Measurements from ENCODE around the gene ROPN1L.

ROPN1L gene

DNA sequence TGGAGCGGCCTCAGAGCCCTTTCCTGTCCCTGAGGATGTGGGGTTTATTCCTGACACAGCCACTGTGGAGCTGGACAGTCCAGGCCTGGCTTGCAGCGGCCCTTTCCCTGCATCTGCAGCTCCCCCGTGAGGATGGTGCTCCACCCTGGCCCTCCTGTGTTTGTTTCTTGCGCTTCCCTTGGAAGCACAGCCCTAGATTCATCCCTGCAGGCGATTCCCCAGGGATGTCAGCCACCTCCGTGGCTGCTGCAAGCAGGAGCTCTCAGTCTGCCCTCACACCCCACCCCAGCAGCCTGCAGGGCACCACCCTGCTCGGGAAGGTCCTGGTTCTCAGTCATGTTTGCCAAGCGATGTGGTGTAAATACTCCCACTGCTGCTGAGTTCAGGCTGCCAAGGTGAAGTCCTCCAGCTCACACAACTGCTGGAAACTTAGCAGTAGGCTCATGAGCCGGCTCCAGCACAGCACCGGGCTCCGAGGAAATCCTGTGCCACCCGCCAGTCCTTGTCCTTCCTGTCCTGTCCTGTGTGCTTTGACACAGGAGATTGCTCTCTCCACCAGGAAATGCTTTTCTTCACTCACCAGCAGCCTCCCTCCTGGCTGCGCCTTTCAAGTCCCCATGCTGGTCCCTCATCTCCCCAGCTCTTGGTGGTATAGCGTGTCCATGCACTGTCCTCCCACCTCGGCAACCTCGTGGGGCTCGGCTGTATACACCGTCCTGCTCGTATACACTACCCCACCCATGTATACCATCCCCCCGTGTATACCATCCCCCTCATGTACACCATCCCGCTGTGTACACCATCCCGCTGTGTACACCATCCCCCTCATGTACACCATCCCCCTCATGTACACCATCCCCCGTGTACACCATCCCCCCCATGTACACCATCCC lies 16.2 kb downstream of the ROPN1L start:
- peak; percentile 57 for DNase-seq (ENCODE audit: low spot score)

DNA sequence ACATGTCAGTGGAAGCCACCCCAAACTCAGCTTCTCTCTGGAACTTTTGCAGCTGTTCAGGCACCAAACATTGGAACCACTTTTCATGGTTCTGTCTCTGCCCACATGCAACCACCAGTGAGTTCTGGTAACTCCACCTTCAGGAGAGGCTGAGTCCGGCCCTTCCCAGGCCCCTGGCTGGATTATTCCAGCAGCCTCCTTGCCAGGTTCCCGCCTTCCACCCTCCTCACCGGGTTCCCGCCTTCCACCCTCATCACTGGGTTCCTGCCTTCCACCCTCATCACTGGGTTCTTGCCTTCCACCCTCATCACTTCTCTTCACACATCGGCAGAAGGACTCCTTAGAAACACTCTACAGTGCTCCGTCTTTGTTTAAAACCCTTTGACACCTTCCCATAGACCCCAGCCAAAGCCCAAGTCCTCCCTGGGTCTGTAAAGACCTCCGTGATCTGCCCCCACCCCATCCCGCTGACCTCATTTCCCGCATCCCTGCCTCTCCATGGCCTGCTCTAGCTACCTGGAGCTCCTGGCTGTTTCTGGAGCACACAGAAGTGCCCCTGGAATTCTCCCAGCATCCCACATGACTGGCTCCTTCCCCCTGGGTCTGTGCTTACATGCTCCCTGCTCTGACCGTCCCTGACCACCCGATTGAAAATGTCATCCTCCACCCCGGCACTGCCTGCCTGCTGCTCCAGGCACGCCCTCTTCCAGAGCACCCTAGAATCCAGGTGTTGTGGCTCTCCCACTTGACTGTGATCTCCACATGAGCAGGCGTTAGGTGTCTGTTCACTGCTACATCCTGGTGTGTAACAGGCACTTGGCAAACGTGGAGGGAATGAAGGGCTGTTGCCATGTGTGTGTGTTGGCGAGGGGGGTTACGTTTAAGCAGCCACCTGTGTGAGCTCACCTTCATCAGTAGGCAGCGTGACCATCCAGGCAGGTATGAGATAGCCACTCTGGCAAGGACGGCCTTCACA lies 17.7 kb downstream of the ROPN1L start:
- no peak for DNase-seq (ENCODE audit: low spot score)

DNA sequence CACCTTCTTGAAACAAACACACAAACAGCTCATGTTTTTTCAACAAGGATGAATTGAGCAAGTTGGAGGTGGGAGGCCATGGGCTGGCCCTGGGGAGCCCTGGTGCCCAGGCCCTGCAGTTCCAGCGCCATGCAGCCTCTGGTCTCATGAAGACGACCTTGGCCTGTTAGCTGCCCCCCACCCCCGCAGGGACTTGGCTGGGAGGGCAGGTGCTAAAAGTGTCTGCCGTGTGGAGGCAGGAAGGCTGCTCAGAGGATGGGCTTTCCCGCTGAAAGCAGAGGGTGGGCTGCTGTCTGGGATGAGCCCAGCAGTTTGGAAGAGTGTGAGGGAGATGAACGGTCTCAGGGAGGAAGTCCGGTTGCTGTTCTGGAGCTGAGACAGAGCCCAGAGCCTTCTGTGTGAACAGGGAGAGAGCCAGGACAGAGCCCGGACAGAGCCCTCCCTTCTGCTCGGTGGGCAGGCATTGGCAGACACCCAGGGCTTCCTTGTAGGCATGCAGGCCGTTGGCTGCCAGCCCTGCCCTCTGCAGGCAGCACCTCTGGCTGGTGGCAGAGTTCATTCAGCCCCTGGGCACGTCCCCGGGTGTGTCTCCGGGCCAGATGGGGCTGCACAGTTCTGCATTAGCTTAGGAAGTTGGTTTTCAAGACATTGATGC lies 18.7 kb downstream of the ROPN1L start:
- no peak for DNase-seq (ENCODE audit: low spot score)

DNA sequence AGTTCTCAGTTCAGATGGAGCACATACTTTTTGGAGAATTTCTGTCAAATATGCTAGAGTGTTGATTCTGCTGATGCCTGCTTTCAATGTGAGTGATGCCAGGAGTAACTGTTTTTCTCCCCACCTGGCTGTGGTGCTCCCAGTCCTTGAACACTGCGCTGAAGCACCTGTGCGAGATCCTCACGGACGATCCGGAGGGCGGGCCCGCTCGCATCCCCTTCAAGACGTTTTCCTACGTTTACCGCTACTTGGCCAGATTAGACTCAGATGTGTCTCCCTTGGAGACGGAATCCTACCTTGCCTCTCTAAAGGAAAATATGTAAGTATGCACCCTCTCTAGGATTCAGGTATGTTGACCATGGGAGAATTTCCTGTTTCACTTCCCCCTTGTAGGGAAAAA lies 19.4 kb downstream of the ROPN1L start:
- DNase-seq (ENCODE audit: low spot score), result no peak

DNA sequence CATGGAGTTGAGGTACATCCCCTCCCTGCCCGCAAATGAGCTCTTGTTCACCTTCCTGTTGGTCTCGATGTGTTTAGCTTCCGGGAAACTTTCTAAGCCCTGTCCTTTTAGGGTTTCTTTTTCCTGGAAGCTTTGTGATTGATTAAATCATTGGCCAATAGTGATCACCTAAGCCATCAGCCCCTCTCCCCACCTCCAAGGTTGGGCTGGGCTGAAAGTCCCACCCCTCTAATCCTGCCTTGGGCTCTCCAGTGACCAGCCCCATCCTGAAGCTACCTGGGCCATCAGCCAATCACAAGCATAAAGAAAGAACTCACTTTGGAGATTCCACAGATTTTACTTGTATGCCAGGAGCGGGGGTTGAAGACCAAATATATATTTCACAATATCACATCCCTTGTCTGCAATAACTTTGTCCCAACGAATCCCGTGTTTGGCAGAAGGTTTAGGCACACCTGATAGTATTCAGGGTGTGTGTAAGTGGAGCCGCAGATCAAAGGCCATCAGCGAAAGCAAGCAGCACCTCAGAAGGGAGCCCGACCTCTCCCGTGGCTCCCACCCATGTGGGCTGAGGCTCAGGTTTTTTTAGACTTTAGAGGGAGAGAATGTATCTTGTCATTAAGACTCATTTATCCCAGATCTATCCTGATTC lies 20.4 kb downstream of the ROPN1L start:
- no peak for DNase-seq (ENCODE audit: low spot score)

DNA sequence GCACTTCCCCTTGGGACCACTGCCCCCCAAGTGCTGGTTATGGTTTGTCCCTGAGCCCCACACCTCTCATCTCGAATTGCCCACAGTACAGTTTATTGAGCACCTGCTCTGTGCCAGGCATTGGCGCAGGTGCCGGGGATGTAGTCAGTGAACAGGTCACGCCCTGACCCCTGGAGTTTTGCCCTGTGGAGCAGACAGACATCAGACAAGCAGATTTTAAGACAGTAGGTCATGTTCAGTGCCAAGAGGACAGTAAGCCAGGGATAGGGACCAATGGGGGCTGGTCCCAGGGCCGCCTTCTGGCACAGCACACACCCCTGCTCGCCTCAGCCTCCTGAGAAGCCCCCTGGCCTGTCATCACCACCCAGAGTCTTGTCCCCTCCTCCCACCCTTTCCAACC lies 21.9 kb downstream of the ROPN1L start:
- DNase-seq (ENCODE audit: low spot score), result no peak

DNA sequence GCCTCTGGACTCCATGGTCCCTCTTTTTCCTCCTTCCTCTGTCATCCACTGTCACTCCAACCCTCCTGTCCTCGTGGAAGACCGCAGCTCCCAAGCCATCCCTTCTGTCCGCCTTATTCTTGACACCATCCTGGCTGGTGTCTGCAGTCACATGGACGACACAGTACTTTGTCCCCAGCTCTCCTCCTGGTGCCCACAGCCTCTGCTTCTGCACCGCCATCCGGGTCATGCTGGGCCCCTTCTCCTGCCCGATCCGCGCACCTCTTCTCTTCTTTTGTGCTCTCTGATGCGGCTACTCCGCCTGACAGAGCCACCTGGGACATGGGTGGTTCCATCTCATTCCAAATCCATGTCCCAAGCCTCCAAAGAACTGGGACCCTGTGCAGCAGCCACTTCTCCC lies 22.5 kb downstream of the ROPN1L start:
- no peak for DNase-seq (ENCODE audit: low spot score)

DNA sequence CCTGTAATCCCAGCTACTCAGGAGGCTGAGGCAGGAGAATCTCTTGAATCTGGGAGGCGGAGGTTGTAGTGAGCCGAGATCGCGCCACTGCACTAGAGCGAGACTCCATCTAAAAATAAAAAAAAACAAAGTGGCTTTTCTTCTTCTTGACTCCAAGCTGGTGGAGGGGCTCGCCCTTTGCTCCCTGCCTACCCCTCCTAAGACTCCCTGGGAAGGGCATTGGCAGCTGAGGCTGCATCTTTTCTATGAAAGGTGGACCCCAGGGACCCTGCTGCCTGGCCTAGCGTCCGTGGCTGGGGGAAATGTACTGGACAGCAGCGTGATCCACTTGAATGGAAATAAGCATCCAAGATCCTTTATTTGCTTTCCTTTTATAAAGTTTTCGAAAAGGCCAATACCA lies 24.0 kb downstream of the ROPN1L start:
- DNase-seq (ENCODE audit: low spot score), result no peak

DNA sequence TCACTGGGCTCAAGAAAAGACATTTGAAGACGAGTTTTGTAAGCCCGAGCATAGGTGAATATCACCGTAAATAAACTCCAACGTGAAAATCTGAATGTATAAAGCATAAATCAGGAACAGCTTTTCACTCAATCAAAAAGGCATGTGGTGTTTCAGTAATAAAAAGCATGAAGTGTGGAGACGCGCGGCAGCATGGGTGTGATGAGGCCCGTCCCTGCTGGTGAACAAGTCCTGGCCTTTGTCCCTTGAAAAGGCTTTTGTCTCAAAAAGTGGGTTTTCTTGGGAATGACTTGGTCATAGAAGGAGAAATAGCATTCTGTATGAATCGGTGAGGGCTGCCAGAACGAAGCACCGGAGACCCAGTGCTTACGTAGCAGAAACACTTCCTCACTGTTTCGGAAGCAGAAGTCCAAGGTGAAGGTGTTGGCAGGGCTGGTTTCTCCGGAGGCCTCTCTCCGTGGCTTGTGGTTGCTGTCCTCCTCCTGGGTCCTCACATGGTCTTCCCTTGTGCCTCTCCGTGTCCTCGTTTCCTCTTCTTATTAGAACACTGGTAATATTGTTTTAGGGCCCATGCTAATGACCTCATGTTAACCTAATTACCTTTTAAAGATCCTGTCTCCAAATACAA lies 24.9 kb downstream of the ROPN1L start:
- no peak for DNase-seq (ENCODE audit: low spot score)

DNA sequence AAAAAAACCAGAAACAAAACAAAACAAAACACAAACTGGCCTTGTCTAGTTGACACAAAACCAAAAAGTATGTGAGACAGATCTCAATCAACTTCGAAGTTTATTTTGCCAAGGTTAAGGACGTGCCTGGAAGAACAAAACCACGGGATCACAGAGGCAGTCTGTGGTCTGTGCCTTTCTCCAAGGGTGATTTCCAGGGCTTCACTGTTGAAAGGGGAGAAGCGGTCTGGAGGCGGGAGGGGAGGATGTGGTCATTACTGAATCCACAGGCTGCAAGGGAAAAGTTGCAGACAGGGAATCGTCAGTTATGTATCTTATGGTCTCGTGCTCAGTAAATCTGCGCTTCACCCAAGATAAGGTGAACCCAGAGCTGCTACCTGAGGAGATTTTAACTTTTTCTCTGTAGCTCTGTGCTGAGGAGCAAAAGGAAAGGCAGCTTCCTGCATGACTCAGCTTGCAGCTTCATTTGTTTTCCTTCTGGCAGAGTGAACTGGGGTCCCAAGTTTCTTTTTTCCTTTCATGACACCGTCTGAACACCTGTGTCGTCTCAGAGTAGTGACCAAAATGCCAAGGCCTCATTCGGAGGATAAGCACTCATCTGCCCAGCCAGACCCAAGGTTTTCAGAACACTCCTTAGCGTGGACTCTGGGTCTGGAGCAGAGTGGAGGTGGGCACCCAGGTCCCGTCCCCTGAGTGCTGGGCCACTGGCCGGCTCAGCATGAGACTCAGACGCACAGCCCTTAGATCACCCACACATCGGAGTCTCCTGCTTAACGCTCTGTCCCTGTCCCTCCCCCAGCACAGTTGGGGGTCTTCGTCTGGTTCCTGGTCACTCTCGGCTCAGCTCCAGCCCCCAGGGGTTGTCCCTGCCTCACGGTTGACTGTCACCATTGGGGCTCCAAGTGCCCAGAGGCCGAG lies 25.9 kb downstream of the ROPN1L start:
- no peak for DNase-seq (ENCODE audit: low spot score)

DNA sequence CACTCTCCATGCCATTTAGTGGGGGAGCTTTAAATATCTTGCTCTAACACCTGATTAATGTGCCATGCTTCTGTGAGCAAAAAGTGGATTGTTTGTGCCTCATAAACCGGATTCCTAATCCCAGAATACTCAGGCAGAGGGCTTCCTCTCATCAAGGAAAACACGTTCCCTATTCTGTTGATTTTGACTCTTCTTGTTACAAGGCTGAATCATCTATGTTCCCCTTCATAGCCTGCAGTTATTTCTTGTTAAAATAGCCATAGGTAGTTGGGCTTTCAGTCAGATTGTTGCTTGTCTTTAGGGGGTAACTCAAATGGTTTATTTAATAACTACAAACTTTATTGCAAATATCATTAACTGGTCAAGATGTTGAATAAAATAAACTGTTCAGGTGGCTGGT lies 26.6 kb downstream of the ROPN1L start:
- no peak for DNase-seq (ENCODE audit: low spot score)

DNA sequence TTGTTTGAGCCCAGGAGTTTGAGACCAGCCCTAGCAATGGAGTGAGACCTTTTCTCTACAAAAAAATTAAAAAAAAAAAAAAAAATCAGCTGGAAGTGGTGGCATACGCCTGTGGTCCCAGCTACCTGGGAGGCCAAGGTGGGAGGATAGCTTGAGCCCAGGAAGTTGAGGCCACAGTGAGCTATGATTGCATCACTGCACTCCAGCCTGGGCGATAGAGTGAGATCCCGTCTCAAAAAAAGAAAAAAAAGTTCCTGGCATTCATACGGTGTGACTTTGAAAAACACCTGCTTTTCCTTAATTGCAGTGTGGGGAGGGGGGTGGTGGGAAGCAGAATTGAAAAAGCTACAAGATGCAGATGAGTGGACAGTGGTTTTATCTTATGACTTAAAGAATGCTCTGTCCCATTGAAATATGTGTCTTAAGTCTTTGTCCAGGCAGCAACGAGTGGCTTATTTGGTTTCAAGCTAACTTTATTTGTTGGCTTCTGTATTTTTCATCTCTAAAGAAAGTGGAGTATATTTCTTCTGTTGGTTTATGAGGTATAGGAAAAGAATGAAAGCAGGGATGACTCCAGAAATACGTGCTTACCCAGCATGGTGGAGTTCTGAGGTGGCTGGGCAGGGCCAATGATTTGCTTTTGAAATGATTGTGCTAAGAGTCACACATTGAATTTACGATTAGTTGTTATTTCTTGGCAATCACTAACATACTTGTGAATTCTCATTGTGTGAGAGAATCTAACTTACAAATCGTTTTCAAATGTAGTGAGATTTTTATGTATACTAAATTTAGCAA lies 27.8 kb downstream of the ROPN1L start:
- no peak for DNase-seq (ENCODE audit: low spot score)

DNA sequence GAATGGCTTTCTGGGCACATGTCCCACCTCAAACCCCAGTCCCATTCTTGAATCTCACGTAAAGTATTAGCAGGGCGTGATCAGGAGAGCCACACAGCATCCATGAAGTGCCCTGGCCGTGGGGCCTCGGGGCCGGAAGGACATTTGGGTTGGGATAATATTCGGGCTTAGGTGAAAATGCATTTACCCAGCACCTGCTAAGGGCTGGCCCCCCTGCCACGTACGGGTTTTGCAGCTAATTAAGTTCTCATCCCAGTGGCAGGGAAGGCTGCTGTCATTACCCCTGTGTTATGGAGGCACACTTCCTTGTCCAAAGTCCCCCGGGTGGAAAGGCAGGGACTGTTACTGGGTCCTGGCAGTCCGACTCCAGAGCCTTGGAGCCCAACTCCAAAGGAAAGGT lies 29.0 kb downstream of the ROPN1L start:
- DNase-seq (ENCODE audit: low spot score), result no peak

DNA sequence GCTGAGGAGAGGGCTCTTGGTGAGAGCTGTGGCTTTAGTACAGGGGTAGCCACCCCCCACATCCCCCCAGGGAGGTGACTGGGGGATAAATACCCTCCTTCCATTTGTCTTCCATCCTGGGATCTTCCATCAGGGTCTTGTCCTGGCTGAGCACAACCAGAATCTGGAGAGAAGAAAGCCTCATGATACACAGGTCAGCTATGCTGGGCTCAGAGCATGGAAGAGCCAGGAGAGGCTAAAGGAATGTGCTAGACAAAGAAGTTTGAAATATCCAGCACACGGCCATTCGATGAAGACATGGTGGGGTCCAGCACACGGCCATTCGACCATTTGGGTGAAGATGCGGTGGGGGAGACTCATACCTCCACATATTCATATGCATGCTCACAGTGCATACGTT lies 30.0 kb downstream of the ROPN1L start:
- DNase-seq (ENCODE audit: low spot score), result no peak

DNA sequence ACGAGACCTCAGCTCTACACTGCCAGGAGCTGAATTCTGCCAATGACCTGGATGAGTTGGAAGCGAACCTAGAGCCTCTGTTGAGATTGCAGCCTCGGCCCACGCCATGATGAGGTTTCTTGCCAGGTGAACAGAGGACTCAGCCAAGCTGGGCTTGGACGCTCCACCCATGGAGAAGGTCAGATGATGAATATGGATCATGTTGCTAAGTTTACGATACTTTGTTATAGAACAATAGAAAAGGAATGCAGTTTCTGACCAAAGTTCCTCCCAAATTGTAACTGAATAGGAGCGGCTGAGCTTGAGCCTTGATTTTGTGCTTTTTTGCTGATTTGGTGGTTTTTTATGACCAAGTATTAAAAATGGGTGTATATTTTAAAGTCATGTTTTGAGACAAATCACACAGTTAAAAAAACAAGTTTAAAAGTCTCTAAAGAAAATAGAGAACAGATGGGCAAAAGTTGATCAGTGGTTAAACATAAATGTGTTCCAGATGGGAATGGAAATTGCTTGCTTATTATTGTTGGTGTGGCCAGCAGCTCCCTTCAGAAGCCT lies 32.9 kb downstream of the ROPN1L start:
- no peak for DNase-seq (ENCODE audit: low spot score)

DNA sequence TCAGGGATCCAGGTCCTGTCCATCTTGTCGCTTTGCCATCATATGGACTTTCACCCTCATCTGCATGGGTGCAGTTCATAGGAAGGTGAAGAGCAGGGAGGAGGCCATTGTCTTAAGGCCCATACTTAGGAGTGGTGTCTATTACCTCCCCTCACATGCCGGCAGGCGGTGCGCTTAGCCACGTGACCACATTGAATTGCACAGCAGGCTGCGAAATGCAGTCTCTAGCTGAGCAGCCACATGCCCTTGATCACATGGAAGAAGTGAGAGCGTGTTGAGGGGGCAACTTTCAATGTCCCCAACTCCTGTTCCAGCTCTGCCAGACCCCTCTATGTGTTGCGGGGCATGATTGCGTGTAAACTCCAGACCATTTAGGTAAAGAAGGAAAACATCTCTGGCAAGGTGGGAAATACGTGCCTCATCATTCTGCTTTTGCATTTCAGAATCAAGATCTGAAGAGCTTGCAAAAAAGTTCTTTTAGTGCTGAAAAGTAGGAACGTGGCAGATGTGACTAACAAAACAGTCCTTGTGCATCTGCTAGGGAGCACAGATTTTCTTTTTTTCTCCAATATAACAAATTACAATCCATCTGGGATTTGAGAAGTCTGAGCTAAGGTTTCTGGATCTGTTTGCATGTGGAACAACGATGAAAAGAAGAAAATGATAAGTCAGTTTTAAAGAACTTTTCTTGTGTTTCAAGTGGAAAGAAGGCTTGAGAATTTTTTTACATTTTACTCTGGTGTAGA lies 34.4 kb downstream of the ROPN1L start:
- no peak for DNase-seq (ENCODE audit: low spot score)

DNA sequence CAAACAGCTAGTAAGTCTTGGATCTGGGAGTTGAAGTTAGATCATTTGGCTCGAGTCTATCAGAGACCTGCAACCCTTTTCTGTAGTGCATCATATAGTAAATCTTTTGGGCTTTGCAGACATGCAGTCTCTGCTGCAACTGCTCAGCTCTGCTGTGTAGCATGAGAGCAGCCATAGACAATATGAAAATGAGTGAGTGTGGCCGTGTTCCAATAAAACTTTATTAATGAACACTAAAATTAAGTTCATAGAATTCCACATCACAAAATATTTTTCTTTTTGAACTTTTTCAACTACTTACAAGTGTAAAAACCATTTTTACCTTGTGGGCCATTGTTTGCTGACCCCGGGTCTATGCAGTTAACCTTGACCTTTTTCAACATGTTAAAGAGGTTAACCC lies 35.2 kb downstream of the ROPN1L start:
- no peak for DNase-seq (ENCODE audit: low spot score)

DNA sequence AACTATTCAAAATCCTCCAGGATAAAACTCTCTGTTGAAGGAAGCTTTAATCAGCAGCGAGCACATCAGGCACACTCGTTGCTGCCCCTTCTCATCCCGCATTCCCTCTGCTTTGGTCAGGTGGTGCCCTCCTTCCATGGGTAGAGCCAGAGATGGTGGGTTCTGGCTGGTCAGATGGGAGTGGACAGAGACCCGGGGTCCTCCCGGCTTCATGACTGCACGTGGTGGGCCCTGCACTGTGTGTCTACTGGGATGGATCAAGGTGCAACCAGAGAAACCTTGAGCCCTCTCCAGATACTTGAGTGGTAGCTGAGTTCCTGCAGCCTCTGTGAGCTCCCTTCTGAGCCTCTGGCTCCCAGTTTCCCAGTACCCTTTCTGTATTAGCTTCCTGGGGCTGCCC lies 36.3 kb downstream of the ROPN1L start:
- DNase-seq (ENCODE audit: low spot score), result no peak

Data from left forelimb (tissue), 1 donor.